HepG2 (cell line): ENCODE data around the gene KIRREL2. TPM values are rescaled to one million over a fixed set of nuclear protein-coding genes. Genes with fewer than 3 reads are reported as not detected.

ENCODE experiments used
- E2F5 ChIP-seq: sonication (generic); formaldehyde crosslinking; conservative IDR thresholded peaks from 2 replicates; pipeline ENCODE4 v1.4.0; 2020; ENCODE audit warnings: missing genetic modification reagents
- GATAD2A ChIP-seq: IDR thresholded peaks from 2 replicates; pipeline ENCODE4 v1.6.1; 2016
- GTF3A ChIP-seq: sonication (generic); formaldehyde crosslinking; conservative IDR thresholded peaks from 2 replicates; pipeline ENCODE4 v1.4.0; 2020; ENCODE audit warnings: mild to moderate bottlenecking, missing genetic modification reagents
- MIER2 ChIP-seq: IDR thresholded peaks from 2 replicates; pipeline ENCODE4 v1.6.1; 2016; ENCODE audit warnings: missing biosample characterization, missing genetic modification reagents
- NCOA1 ChIP-seq: sonication (generic); formaldehyde crosslinking; IDR thresholded peaks from 2 replicates; pipeline ENCODE4 v1.9.0; 2021; ENCODE audit warnings: missing genetic modification reagents
- NCOA5 ChIP-seq: sonication (generic); formaldehyde crosslinking; IDR thresholded peaks from 2 replicates; pipeline ENCODE4 v1.4.0; 2020; ENCODE audit warnings: missing genetic modification reagents
- NR2C2 ChIP-seq: sonication (generic); formaldehyde crosslinking; IDR thresholded peaks from 2 replicates; pipeline ENCODE4 v1.4.0; 2020; ENCODE audit warnings: missing genetic modification reagents, mild to moderate bottlenecking, moderate library complexity, borderline replicate concordance
- SCMH1 ChIP-seq: sonication (generic); formaldehyde crosslinking; IDR thresholded peaks from 2 replicates; pipeline ENCODE4 v1.9.0; 2021; ENCODE audit warnings: missing genetic modification reagents, mild to moderate bottlenecking, borderline replicate concordance
- SMARCC2 ChIP-seq: fragments of 450-650 bp; IDR thresholded peaks from 2 replicates; pipeline ENCODE4 v1.6.1; 2017; ENCODE audit warnings: antibody characterized with exemption, mild to moderate bottlenecking
- SNAPC2 ChIP-seq: sonication (generic); formaldehyde crosslinking; IDR thresholded peaks from 2 replicates; pipeline ENCODE4 v1.8.1; 2022; ENCODE audit warnings: mild to moderate bottlenecking, missing genetic modification reagents
- UBTF ChIP-seq: sonication (generic); formaldehyde crosslinking; IDR thresholded peaks from 2 replicates; pipeline ENCODE4 v1.4.0; 2020; ENCODE audit warnings: mild to moderate bottlenecking, missing genetic modification reagents
- ZBTB10 ChIP-seq: sonication (generic); formaldehyde crosslinking; IDR thresholded peaks from 2 replicates; pipeline ENCODE4 v1.4.0; 2020; ENCODE audit warnings: missing genetic modification reagents, borderline replicate concordance
- ZNF160 ChIP-seq: sonication (generic); formaldehyde crosslinking; IDR thresholded peaks from 2 replicates; pipeline ENCODE4 v1.8.0; 2022; ENCODE audit warnings: mild to moderate bottlenecking, inconsistent platforms, missing genetic modification reagents
- ZNF17 ChIP-seq: sonication (generic); formaldehyde crosslinking; IDR thresholded peaks from 2 replicates; pipeline ENCODE4 v1.5.0; 2020; ENCODE audit warnings: mild to moderate bottlenecking, missing genetic modification reagents
- ZNF263 ChIP-seq: sonication (generic); formaldehyde crosslinking; IDR thresholded peaks from 2 replicates; pipeline ENCODE4 v1.4.0; 2020; ENCODE audit warnings: missing genetic modification reagents
- ZNF280B ChIP-seq: sonication (generic); formaldehyde crosslinking; IDR thresholded peaks from 2 replicates; pipeline ENCODE4 v1.5.0; 2020; ENCODE audit warnings: missing genetic modification reagents, mild to moderate bottlenecking, borderline replicate concordance
- ZNF280D ChIP-seq: sonication (generic); formaldehyde crosslinking; IDR thresholded peaks from 2 replicates; pipeline ENCODE4 v1.5.1; 2020; ENCODE audit warnings: mild to moderate bottlenecking, missing genetic modification reagents
- ZNF331 ChIP-seq: sonication (generic); formaldehyde crosslinking; IDR thresholded peaks from 2 replicates; pipeline ENCODE4 v1.4.0; 2020; ENCODE audit warnings: missing genetic modification reagents
- ZNF704 ChIP-seq: sonication (generic); formaldehyde crosslinking; IDR thresholded peaks from 2 replicates; pipeline ENCODE4 v1.8.1; 2023; ENCODE audit warnings: mild to moderate bottlenecking, inconsistent platforms, moderate library complexity, missing genetic modification reagents, borderline replicate concordance
- polyA plus RNA-seq, 8 experiments: library from polyadenylated mRNA; depleted of rRNA in 3 of 8; stranded (reverse) in 7 of 8; unstranded in 1 of 8; fragments of >200 nt; fragmentation: Illumina TruSeq in 4 of 8; extraction: Trizol in 4 of 8; gene quantifications; 2 replicates each; pipeline versions ENCODE4 v1.2.1 to v1.2.3, GENCODE V29; 2011 to 2016; ENCODE audit warnings: low read depth in 4 of 8, missing spikeins in 1 of 8, mixed read lengths in 1 of 8; ENCODE audit not compliant: insufficient read depth in 1 of 8
- total RNA-seq, 5 experiments: library from RNA; depleted of rRNA; stranded (reverse); fragments of >200 nt; fragmentation: Illumina TruSeq; extraction: Trizol; gene quantifications; 2 replicates each; pipeline ENCODE4 v1.2.3, GENCODE V29; 2016; ENCODE audit warnings: low read depth in 1 of 5

KIRREL2 gene
- total and polyA plus RNA-seq, 2 of the 13 experiments (the other 11 are each of a cell fraction or from before 2014, with no cell fraction given), result 0.18 to 2.4 TPM

GRCh38 chr19:35862528-35862927, 5.8 kb downstream of the KIRREL2 start (continued):
- TF ChIP-seq GTF3A (CRISPR knock-in tag) (no peak), NCOA5 (CRISPR knock-in tag) (no peak), GATAD2A (peak; percentile 37; the same call in 1 of the 2 replicates), ZBTB10 (CRISPR knock-in tag) (no peak), UBTF (CRISPR knock-in tag) (peak; percentile 33; the same call in 1 of the 2 replicates), SMARCC2 (no peak), ZNF263 (CRISPR knock-in tag) (0 out of 2 replicates have a peak, but pooled peaks have one; percentile 16), E2F5 (CRISPR knock-in tag) (no peak), SCMH1 (CRISPR knock-in tag) (no peak), ZNF280B (no peak), SNAPC2 (no peak), ZNF280D (CRISPR knock-in tag) (no peak), ZNF160 (no peak), ZNF704 (CRISPR knock-in tag) (no peak), MIER2 (CRISPR knock-in tag) (peak; percentile 12; the same call in 1 of the 2 replicates), ZNF17 (CRISPR knock-in tag) (no peak), NCOA1 (no peak), NR2C2 (CRISPR knock-in tag) (0 out of 2 replicates have a peak, but pooled peaks have one; percentile 35), ZNF331 (CRISPR knock-in tag) (no peak)
